Body of pancreas (tissue), 4 donors: Measurements from ENCODE around the gene IFT88.

Source experiments
- POLR2A ChIP-seq, 3 donors: fragments of 450-650 bp; IDR thresholded peaks; one replicate each; pipeline ENCODE4 v1.6.1; 2016; ENCODE audit warnings: antibody characterized with exemption in 3 of 3, mild to moderate bottlenecking in 2 of 3
- TF ChIP-seq, protein P1 (sequence below), 7 experiments: fragments of 450-650 bp in 4 of 7; fragments of 200-600 bp in 3 of 7; sonication (generic) in 3 of 7; IDR thresholded peaks; one replicate each; pipeline ENCODE4 v1.5.1; 2016 to 2019; ENCODE audit warnings: antibody characterized with exemption in 7 of 7

DNA sequence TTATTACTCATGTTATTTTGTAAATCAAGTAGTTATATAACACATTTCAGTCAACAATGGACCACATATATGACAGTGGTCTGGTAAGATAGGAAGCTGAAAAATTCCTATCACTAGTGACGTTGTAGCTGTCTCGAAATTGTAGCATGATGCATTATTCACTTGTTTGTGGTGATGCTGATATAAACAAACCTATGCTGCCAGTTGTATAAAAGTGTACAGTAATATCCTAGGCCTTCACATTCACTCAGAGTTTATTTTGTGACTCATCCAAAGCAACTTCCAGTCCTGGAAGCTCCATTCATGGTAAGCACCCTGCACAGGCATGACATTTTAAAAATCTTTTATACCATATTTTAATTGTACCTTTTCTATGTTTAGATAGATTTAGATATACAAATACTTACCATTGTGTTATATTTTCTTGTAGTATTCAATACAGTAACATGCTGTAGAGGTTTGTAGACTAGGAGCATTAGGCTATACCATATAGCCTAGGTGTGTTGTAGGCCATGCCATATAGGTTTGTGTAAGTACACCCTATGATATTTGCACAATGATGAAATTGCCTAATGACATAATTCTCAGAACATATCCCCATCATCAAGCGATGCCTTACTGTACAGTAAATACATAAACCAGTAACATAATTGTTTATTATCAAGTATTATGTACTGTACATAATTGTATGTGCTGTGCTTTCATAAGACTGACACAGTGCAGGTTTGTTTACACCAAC lies 49.3 kb downstream of the IFT88 start:
- TF ChIP-seq, protein P1, sequence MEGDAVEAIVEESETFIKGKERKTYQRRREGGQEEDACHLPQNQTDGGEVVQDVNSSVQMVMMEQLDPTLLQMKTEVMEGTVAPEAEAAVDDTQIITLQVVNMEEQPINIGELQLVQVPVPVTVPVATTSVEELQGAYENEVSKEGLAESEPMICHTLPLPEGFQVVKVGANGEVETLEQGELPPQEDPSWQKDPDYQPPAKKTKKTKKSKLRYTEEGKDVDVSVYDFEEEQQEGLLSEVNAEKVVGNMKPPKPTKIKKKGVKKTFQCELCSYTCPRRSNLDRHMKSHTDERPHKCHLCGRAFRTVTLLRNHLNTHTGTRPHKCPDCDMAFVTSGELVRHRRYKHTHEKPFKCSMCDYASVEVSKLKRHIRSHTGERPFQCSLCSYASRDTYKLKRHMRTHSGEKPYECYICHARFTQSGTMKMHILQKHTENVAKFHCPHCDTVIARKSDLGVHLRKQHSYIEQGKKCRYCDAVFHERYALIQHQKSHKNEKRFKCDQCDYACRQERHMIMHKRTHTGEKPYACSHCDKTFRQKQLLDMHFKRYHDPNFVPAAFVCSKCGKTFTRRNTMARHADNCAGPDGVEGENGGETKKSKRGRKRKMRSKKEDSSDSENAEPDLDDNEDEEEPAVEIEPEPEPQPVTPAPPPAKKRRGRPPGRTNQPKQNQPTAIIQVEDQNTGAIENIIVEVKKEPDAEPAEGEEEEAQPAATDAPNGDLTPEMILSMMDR (IDR thresholded peaks at IDR 0.05): no peak
- TF ChIP-seq POLR2A (IDR thresholded peaks at IDR 0.05): no peak
